Mammary microvascular endothelial cell (primary cell): ENCODE measurements around the gene NHLH2. TPM values are rescaled to one million over a fixed set of nuclear protein-coding genes. Genes with fewer than 3 reads are reported as not detected.

Source experiments
- total RNA-seq: library from RNA; depleted of rRNA; stranded (reverse); fragments of >200 nt; gene quantifications from 2 replicates; pipeline ENCODE4 v1.2.3, GENCODE V29; 2015

NHLH2 gene
- not detected in 2 replicates for total RNA-seq

GRCh38 chr1:115840605-115841460 lies at the start of gene NHLH2:
NHLH2 (minus strand) TSS chr1:115841126; CDS start chr1:115838372, 2,754 bp downstream.

Other genes with a start within 250 kb of the NHLH2 start
- 15.5 and 20.9 TPM in 2 replicates for gene VANGL1, start 199.2 kb downstream of the NHLH2 start, total RNA-seq
- gene CASQ2, start 72.4 kb downstream of the NHLH2 start, total RNA-seq = not detected in 2 replicates
- not detected in 2 replicates for gene SLC22A15, start 135.4 kb upstream of the NHLH2 start, total RNA-seq